GM12865 (cell line): ENCODE results near the gene GPR21.

Experiments used
- DNase-seq: peaks from one replicate; pipeline ENCODE4 v3.0.0; 2010; ENCODE audit warnings: low read depth
- H3K4me3 ChIP-seq: 2 replicates; pipeline ENCODE4 v1.5.1; 2011; ENCODE audit warnings: mild to moderate bottlenecking, low read depth, low read length, control low read depth
- TF ChIP-seq, protein P1 (sequence below): IDR thresholded peaks from 2 replicates; pipeline ENCODE4 v1.5.1; 2011; ENCODE audit warnings: low read length, control low read depth, low read depth, inconsistent platforms; ENCODE audit not compliant: insufficient read depth; ENCODE audit errors: missing control alignments

GPR21 gene

DNA sequence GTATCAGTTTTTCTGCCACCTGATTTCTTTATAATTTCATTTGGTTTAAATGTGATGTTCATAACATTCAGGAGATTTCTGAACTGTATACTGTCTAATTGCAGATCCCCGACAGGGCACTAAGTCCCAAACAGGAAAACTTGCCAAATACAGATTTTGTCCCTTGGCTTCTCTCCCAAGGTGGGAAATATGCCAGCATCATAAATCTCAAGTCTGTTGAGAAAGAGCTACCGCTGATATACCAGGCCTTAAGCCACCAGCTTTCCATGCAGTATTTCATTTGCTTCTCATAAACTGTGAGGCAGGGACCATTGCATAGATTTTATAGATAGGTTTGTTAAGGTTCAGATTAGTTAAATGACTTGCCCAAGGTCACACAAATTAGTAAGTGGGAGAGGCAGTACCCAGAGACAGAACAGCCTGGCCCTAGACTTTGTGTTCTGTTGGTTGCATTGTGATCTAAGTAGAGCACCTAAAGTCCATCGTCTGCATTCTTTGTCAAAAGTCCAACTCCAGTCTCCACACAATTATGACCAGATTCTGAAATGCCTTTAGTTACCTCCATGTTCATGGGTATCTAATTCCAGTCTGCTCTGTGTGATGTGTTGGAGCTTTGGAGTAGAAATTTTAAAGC lies 16.2 kb downstream of the GPR21 start:
- no peak for DNase-seq
- H3K4me3 ChIP-seq: no peak overlapping the region
- TF ChIP-seq, protein P1, sequence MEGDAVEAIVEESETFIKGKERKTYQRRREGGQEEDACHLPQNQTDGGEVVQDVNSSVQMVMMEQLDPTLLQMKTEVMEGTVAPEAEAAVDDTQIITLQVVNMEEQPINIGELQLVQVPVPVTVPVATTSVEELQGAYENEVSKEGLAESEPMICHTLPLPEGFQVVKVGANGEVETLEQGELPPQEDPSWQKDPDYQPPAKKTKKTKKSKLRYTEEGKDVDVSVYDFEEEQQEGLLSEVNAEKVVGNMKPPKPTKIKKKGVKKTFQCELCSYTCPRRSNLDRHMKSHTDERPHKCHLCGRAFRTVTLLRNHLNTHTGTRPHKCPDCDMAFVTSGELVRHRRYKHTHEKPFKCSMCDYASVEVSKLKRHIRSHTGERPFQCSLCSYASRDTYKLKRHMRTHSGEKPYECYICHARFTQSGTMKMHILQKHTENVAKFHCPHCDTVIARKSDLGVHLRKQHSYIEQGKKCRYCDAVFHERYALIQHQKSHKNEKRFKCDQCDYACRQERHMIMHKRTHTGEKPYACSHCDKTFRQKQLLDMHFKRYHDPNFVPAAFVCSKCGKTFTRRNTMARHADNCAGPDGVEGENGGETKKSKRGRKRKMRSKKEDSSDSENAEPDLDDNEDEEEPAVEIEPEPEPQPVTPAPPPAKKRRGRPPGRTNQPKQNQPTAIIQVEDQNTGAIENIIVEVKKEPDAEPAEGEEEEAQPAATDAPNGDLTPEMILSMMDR: no peak

DNA sequence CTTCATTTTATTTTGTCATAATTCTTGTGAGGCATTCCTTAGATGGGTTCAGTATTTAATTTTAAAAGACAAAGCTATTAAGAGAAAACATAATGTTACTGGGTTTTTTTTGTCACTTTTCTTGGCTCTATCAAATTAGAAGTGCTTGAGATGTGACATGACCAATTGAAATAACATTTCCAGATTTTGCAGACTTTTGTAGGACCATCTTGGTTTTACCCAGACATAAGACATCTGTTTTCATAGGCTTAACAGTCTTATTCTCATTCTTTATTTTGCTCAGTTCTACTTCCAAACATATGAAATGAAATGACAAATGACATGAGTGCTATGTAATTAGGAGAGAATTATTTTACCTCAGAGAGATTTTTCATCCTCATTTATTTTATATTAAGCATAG lies 19.6 kb downstream of the GPR21 start:
- TF ChIP-seq, protein P1: no peak

DNA sequence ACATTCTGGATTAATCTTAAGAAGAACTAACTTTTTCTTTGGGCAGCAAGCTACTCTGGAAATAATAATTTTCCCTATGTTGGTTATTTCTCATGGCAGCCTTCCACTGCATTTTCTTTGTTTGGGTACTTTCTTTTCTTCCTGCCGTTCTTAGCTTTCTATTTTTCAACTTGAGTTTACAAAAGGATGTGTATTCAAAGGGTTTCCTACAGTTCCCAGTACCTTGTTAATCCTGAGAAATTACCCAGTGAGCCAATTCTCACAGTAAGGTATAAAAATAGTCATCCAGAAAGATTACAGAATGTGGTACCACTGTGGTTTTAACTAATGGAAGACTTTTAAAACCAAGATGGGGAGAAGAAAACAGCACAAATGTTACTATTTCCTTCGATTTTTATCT lies 20.2 kb downstream of the GPR21 start:
- TF ChIP-seq, protein P1: no peak
- no peak overlapping the region for H3K4me3 ChIP-seq
- DNase-seq: no peak

More for the DNA sequence above, 19.6 kb downstream of the GPR21 start:
- H3K4me3 ChIP-seq: no peak overlapping the region
- no peak for DNase-seq

DNA sequence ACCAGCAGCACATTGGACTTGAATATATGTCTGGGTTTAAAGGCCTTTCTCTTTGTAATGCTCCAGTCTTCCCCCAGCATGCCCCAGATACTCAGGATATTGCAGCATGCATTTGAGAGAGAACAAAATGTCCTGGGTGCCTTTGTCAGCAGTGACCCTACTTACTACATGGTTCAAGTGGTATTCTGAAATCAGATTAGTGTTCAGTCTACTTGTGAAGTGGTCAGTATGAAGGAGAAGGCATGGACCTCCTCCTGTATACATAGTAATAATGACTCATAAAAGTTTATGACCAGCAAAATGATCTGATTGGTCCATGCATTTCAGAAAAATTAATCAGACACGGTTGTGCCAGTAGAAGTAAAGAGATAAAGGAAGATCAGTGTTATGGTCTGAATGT lies 25.4 kb downstream of the GPR21 start:
- TF ChIP-seq, protein P1: no peak
- H3K4me3 ChIP-seq: no peak overlapping the region
- DNase-seq: no peak

DNA sequence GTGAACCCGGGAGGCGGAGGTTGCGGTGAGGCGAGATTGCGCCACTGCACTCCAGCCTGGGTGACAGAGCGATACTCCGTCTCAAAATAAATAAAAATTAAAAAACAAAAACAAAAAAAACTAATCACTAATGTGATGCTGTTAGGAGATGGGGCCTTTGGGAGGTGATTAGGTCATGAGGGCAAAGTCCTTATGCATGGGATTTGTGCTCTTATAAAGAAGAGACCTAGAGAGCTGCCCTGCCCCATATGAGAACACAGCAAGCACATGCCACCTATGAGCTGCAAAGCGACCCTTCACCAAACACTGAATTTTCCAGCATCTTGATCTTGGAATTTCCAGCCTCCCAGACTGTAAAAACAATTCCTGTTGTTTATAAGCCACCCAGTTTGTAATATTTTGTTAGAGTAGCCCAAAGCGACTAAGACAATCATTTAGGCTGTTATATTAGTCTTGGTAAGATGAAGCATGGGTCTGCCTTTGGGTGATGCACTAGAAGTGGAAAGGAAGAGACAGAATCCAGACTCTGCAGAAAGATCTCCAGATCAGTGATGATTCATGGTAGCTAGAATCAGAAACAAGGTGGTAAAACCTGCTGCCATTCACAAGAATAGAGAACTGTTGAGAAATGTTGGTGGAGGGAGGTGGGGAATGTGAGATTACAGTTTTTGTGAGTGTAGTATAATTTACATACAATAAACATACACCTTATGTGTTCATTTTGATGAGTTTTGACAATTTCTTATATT lies 26.2 kb downstream of the GPR21 start:
- no peak for DNase-seq
- TF ChIP-seq, protein P1: no peak
- H3K4me3 ChIP-seq: no peak overlapping the region

DNA sequence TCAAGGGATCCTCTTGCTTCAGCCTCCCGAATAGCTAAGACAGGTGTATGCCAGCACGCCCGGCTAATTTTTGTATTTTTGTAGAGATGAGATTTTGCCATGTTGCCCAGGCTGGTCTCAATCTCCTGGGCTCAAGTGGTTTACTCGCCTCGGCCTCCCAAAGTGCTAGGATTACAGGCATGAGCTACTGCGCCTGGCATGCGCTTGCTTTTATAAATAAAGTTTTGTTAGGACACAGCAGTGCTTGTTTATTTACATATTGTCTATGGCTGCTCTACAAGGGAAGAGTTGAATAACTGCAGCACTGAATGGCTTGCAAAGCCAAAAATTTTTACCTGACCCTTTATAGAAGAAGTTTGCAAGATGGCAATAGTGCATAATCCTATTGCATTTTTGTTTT lies 27.7 kb downstream of the GPR21 start:
- no peak for DNase-seq
- H3K4me3 ChIP-seq: no peak overlapping the region
- TF ChIP-seq, protein P1: no peak
